ENCODE data around the gene CCDC178.

Gene CCDC178

DNA sequence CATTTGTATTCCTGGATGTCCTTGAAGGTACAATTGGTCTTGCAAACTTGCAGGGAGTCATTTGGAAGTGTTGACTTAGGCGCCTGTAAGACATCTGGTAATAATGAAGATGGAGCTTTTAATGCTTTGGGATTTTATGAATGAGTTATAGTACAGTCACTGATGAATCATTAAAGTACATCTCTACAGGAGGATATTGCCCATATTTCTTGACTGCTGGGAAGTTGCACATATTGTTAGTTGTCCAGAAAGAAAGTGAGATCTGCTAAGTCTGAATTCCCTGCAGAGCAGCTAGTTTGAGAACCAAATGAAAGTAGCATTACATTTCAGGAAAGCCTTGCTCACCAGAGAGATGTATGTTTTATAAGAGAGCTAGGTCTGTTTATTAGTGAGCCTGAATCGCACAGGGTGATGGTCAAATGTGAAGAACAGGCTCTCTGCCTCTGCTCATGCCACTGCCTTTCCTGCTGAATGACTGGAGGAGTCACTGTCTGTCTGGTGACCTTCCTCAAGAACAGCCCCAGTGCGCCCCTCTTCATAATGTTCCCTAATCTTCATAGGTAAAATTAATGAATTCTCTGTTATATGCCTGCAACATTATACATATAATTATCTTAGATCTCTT, 528.7 kb downstream of the CCDC178 start:
- DNase-seq (ENCODE audit: low read depth): no peak

GRCh38 chr18:32910694-32911296, 529.7 kb downstream of the CCDC178 start:
- DNase-seq (ENCODE audit: low read depth): no peak

DNA sequence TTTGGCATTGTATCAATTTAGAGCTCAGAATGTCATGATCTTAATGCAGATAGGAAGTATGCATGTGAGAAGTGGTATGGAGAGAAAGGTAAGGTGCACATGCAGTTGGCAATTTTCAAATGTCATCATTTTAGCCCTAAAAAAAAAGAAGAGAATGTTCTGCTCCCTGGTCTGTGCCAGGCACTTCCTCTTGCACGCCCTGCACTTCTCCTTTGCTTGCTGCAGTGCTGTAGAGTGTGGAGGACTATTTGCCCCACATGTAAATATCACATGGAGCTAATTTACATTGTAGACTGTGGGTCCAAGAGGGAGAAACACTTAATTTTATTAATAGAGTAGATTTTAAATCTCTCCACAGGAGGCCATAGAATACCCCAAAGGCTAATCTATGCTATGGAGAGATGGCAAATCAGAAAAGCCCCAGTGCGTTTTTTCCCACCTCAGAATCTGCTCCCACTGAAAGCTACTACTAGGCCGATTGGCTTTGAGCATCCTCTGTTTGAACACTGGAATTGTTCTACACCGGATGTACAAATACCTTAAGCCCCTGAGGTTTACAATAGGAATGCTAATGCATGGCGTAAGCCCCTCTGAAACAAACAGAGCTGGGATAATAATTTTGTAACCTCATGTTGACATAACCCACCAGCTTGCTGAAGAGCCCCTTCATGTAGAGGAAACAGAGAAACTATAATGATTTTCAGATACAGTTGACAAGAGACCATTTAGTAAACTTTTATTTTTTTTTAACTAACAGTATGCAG, 530.5 kb downstream of the CCDC178 start:
- DNase-seq (ENCODE audit: low read depth): no peak

GRCh38 chr18:32908424-32908805, 532.1 kb downstream of the CCDC178 start:
- no peak for DNase-seq (ENCODE audit: low read depth)

DNA sequence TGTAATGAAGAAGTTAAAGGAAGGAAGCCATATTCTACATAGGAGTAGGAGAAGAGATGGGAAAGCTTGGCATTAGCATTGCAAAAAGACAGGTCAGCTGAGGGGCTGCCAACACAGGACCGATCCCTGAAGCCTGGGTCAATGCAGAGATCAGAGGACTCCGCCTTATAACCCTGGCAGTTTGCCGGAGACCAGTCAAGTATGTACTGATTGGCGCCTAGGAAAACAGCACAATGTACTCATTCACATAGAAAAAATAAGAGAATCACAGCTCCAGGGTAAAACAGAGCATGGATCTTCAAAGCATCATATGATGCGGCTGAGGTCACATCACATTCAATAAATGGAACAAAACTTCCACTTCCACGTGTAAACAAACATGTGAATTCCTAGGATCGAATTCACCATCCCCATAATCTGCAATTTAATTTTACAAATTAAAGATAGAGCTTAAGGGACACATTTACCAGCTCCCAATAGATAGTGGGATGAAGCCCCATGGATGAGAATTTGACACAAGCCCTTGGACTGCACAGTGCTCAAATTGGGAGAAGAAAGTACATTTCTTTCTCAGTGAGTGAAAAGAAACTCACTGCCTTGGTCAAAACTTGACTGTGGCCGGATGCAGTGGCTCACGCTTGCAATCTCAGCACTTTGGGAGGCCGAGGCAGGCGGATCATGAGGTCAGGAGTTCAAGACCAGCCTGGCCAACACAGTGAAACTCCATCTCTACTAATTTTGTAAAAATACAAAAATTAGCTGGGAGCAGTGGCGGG, 532.7 kb downstream of the CCDC178 start:
- DNase-seq (ENCODE audit: low read depth): no peak

- DNase-seq (ENCODE audit: low read depth): no peak
Observed at GRCh38 chr18:32907311-32907585, 533.3 kb downstream of the CCDC178 start.

- no peak for DNase-seq (ENCODE audit: low read depth)
Observed at GRCh38 chr18:32906506-32907310, 533.8 kb downstream of the CCDC178 start.

DNA sequence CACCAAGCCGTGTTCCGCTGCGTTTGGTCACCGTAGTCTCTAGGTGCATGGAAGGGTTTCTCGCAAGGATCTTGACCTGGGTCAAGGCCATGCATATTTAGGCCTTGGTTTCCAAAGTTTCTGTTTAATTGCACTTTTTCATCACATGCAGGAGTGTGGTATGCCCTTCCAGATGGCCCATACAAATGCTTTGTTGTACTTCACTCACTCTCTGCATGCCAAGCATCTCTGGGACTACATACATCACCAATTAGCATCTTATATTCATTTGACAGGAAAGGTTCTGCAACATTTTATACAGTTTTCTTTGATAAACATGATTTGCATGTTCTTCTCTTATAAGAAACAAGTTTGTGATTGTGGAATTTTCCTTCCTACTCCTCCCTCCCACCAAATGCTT, 534.9 kb downstream of the CCDC178 start:
- DNase-seq (ENCODE audit: low read depth): no peak

- no peak for DNase-seq (ENCODE audit: low read depth)
Observed at GRCh38 chr18:32902568-32903330, 537.8 kb downstream of the CCDC178 start.

DNA sequence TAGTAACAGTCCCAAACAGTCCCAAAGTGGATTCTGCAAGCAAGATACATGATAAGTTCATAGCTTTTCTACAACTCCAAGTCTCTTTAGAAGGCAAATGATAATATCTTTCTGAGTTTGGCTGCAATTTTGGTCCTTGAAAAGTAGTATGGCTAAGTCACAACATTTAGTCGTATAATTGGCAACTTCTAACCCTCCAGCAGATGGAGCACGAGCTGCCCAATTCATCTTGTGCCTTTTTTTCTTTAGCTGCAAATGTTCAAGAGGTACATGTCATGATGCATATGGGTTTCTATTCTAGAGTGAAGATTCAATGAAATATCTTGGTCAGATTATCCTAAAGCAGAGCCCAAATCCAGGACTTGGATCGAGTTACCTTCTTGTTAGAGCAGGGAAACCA, 540.7 kb downstream of the CCDC178 start:
- no peak for DNase-seq (ENCODE audit: low read depth)

GRCh38 chr18:32896776-32897547, 543.6 kb downstream of the CCDC178 start:
- no peak for DNase-seq (ENCODE audit: low read depth)

DNA sequence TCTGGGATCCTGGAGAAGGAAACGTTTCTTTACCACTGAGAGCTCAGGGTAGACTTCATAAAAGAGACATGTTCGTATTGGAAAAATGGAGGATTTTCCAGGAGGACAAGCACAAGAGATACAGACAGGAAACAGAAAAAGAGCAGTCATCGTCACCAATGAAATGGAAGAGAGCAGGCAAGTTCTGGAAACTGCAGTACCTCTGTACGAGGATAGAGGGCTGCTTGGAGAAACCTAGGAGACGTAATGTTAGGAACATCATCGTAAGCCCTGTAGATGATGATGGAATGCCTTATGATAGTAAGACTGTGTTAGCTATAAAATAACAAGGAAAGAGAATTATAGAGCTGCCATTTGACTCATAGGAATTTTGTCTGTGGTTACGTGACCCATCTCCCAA, 546.6 kb downstream of the CCDC178 start:
- no peak for DNase-seq (ENCODE audit: low read depth)

GRCh38 chr18:32891797-32892196, 548.7 kb downstream of the CCDC178 start:
- no peak for DNase-seq (ENCODE audit: low read depth)

DNA sequence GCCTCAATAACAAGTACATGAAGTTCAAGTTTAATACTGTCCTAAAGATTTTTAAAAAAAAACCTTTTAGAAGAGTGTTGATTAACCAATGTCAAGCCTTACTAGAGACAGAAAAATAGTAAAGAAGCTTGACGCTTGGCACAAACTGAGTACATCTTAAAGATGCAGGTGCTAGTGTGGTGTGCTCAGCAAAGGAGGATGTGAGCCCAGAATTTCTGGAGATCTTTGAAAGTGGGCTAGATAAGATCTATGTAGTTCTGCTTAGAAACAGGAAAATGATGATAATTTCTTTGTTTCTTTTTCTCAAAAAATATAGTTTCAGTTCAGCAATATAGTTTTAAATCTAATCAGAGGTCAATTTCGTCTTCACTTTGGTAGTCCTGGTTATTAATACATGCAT, 549.4 kb downstream of the CCDC178 start:
- no peak for DNase-seq (ENCODE audit: low read depth)

- no peak for DNase-seq (ENCODE audit: low read depth)
Observed at GRCh38 chr18:32889615-32890593, 550.6 kb downstream of the CCDC178 start.

GRCh38 chr18:32888306-32888705, 552.2 kb downstream of the CCDC178 start:
- no peak for DNase-seq (ENCODE audit: low read depth)
